Measurements from ENCODE around the gene ALG9. TPM values are rescaled to one million over a fixed set of nuclear protein-coding genes. Genes with fewer than 3 reads are reported as not detected.

Gene ALG9
- total RNA-seq, 2 donors from 2014 or later, result 25.9 to 60.3 TPM

- H3K36me3 ChIP-seq (replicated peaks in 1 of 2; ENCODE audit: insufficient read depth in 1 of 2, low read depth in 2 of 2), result peaks cover 0 to 3% of the 10 kb centered on the region in 2 donors
- no peak overlapping the region for H3K27ac ChIP-seq
- H3K9me3 ChIP-seq, result no peaks in the 10 kb centered on the region
- DNase-seq (no peak), ATAC-seq (no peak)
- intact Hi-C loops (cut with DNase I), result no loop called here
- no peak overlapping the region for H3K4me3 ChIP-seq
- H3K27me3 ChIP-seq, result no peaks in the 10 kb centered on the region
- TF ChIP-seq CTCF (IDR thresholded peaks at IDR 0.05) (no peak), POLR2A (IDR thresholded peaks at IDR 0.05) (no peak)
- peaks cover 14% of the 10 kb centered on the region for H3K4me1 ChIP-seq
Observed at GRCh38 chr11:111823629-111824028, 47.8 kb downstream of the ALG9 start.

- H3K4me3 ChIP-seq, result no peak overlapping the region
- H3K9me3 ChIP-seq, result no peaks in the 10 kb centered on the region
- DNase-seq, result no peak
- peaks cover 14% of the 10 kb centered on the region for H3K4me1 ChIP-seq
- peaks cover 0 to 3% of the 10 kb centered on the region in 2 donors for H3K36me3 ChIP-seq (replicated peaks in 1 of 2; ENCODE audit: insufficient read depth in 1 of 2, low read depth in 2 of 2)
- 88 to 90% methylated on average over 1 of the region's 1 CpG for WGBS, 2 donors
- H3K27ac ChIP-seq, result no peak overlapping the region
- no peaks in the 10 kb centered on the region for H3K27me3 ChIP-seq
- TF ChIP-seq POLR2A (IDR thresholded peaks at IDR 0.05) (no peak), CTCF (IDR thresholded peaks at IDR 0.05) (no peak)
- no peak for ATAC-seq
- intact Hi-C loops (cut with DNase I), result no loop called here
Observed at GRCh38 chr11:111823131-111823530, 48.2 kb downstream of the ALG9 start.

GRCh38 chr11:111819829-111820237, 51.5 kb downstream of the ALG9 start:
- TF ChIP-seq POLR2A (IDR thresholded peaks at IDR 0.05), result no peak
- TF ChIP-seq CTCF (IDR thresholded peaks at IDR 0.05), result no peak
- 48 to 56% methylated on average over 3 of the region's 3 CpGs for WGBS, 2 donors
- Histone ChIP-seq H3K9me3 (no peaks in the 10 kb centered on the region), H3K4me3 (no peak overlapping the region), H3K36me3 (replicated peaks in 1 of 2; ENCODE audit: insufficient read depth in 1 of 2, low read depth in 2 of 2) (no peaks in the 10 kb centered on the region), H3K27ac (peak overlapping the region; percentile 1 to 64 (median 46)), H3K4me1 (peaks cover 14% of the 10 kb centered on the region), H3K27me3 (no peaks in the 10 kb centered on the region)
- ATAC-seq (peak; percentile 63), DNase-seq (peak; percentile 43 to 62 (median 56))
- intact Hi-C loops (cut with DNase I), result no loop called here

- H3K36me3 ChIP-seq (replicated peaks in 1 of 2; ENCODE audit: insufficient read depth in 1 of 2, low read depth in 2 of 2), result no peaks in the 10 kb centered on the region
- peak overlapping the region; percentile 1 to 64 (median 46) for H3K27ac ChIP-seq
- intact Hi-C loops (cut with DNase I), result no loop called here
- DNase-seq, result peak in 1 of 4 donors; percentile 8
- no peaks in the 10 kb centered on the region for H3K27me3 ChIP-seq
- TF ChIP-seq CTCF (IDR thresholded peaks at IDR 0.05) (no peak), POLR2A (IDR thresholded peaks at IDR 0.05) (no peak)
- H3K4me1 ChIP-seq, result peaks cover 14% of the 10 kb centered on the region
- 71 to 83% methylated on average over 1 of the region's 1 CpG for WGBS, 2 donors
- ATAC-seq, result peak; percentile 51
- no peak overlapping the region for H3K4me3 ChIP-seq
- no peaks in the 10 kb centered on the region for H3K9me3 ChIP-seq
Observed at GRCh38 chr11:111819161-111819828, 52.1 kb downstream of the ALG9 start.

- 84 to 95% methylated on average over 1 of the region's 1 CpG for WGBS, 2 donors
- intact Hi-C loops (cut with DNase I), result no loop called here
- Histone ChIP-seq H3K27me3 (no peaks in the 10 kb centered on the region), H3K4me1 (peaks cover 14% of the 10 kb centered on the region), H3K9me3 (no peaks in the 10 kb centered on the region), H3K4me3 (no peak overlapping the region), H3K27ac (no peak overlapping the region), H3K36me3 (replicated peaks in 1 of 2; ENCODE audit: insufficient read depth in 1 of 2, low read depth in 2 of 2) (no peaks in the 10 kb centered on the region)
- DNase-seq, result no peak
- no peak for TF ChIP-seq POLR2A (IDR thresholded peaks at IDR 0.05)
- TF ChIP-seq CTCF (IDR thresholded peaks at IDR 0.05), result no peak
- no peak for ATAC-seq
Observed at GRCh38 chr11:111815489-111815888, 55.9 kb downstream of the ALG9 start.

Data from body of pancreas (tissue), 4 donors.